ENCODE results near the gene MYO3B.

MYO3B gene

DNA sequence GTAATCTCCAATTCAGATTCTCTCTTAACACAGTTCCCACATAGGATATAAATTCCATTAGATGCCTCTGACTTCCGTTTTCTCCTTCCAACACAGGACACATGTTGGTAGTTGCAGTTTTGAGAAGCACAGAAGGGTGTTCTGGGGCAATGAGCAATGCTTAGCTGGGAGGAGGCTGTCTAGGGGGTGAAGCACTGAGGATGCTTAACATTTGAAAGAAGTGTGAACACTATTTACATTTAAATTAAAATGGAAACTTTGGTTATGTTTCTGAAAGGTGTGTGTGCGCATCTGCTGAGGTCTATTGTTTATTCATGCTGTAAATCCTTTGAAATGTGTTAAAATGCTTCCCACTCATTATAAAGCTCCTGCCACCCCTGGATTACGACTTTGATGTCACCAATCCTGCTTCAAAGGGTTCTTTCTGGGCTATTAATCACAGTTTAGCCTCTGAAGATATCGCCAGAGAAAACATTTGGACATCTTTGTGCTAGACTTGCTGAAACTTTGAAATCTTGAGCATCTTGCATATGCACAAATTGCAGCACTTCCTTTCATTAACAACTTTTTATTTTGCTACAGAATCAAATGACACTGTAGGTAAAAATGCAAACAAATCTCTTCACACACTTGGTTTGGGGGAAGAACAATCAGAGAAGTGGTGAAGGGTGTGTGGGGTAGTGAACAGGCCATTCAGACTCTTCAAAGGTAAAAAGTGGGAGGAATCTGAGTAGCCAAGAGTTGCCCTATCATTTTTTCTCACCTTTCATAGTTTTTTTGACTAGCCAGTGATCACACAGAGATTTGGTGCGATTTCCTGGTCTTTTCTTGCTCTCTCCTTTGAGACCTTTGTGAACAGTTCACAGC, 258.4 kb downstream of the MYO3B start:
- no peak for DNase-seq (ENCODE audit: low spot score)
- no peak for TF ChIP-seq CTCF (IDR thresholded peaks at IDR 0.05; ENCODE audit: borderline replicate concordance, control extremely low read depth, extremely low read depth, insufficient read depth, missing control alignments)
- in situ Hi-C loops (cut with MboI; ENCODE audit: low sequenced_read_pairs, unreplicated experiment): no loop called here

DNA sequence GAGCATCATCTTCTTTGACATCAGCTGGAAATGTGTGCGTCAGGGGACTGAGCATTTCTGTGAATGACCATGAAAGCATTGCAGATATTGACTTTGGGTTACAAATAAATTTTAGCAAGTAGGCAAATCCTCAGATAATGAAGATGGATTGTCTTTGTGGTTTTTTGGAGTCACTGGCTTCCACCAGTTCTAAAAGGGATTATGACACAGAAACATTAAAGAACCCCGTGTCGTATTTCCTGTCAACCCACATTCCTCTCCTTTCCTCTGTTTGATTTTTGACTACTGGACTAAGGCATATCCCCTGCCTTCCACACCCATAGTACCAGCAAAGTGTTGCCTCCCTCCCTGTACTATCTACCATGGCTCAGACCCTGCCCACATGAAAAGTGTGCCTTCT, 268.1 kb downstream of the MYO3B start:
- DNase-seq (ENCODE audit: low spot score): no peak
- no peak for TF ChIP-seq CTCF (IDR thresholded peaks at IDR 0.05; ENCODE audit: borderline replicate concordance, control extremely low read depth, extremely low read depth, insufficient read depth, missing control alignments)
- in situ Hi-C loops (cut with MboI; ENCODE audit: low sequenced_read_pairs, unreplicated experiment): no loop called here

GRCh38 chr2:170449034-170449433, 271.1 kb downstream of the MYO3B start:
- in situ Hi-C loops (cut with MboI; ENCODE audit: low sequenced_read_pairs, unreplicated experiment): no loop called here
- no peak for TF ChIP-seq CTCF (IDR thresholded peaks at IDR 0.05; ENCODE audit: borderline replicate concordance, control extremely low read depth, extremely low read depth, insufficient read depth, missing control alignments)
- no peak for DNase-seq (ENCODE audit: low spot score)

DNA sequence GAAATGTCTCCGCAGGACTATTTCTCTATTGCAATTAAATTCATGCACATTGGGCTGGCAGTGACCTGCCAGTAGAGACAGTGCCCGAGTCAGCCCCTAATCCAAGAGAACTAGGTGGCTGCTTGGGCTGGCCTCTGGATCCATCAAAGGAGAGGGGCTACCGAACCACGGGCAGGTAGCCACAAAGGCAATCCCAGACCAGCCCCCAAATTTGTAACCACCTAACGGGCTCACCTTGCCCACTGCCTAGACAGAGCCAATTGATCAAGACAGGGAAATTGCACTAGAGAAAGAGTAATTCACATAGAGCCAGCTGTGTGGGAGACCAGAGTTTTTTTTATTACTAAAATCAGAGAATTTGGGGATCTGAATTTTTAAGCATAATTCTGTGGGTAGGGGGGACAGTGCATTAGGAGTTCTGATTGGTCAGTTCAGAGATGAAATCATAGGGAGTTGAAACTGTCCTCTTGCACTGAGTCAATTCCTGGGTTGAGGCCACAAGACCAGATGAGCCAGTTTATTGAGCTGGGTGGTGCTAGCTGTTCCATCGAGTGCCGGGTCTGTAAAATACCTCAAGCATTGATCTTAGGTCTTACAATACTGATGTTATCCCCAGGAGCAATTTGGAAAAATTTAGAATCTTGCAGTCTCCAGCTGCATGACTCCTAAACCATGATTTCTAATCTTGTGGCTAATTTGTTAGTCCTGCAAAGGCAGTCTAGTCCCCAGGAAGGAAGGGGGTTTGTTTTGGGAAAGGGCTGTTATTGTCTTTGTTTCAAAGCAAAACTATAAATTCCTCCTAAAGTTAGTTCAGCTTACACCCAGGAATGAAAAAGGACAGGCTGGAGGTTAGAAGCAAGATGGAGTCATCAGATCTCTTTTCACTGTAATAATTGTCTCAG, 276.8 kb downstream of the MYO3B start:
- in situ Hi-C loops (cut with MboI; ENCODE audit: low sequenced_read_pairs, unreplicated experiment): no loop called here
- TF ChIP-seq CTCF (IDR thresholded peaks at IDR 0.05; ENCODE audit: borderline replicate concordance, control extremely low read depth, extremely low read depth, insufficient read depth, missing control alignments): no peak
- no peak for DNase-seq (ENCODE audit: low spot score)

GRCh38 chr2:170455617-170456426, 277.9 kb downstream of the MYO3B start:
- DNase-seq (ENCODE audit: low spot score): no peak
- no peak for TF ChIP-seq CTCF (IDR thresholded peaks at IDR 0.05; ENCODE audit: borderline replicate concordance, control extremely low read depth, extremely low read depth, insufficient read depth, missing control alignments)
- in situ Hi-C loops (cut with MboI; ENCODE audit: low sequenced_read_pairs, unreplicated experiment): no loop called here

DNA sequence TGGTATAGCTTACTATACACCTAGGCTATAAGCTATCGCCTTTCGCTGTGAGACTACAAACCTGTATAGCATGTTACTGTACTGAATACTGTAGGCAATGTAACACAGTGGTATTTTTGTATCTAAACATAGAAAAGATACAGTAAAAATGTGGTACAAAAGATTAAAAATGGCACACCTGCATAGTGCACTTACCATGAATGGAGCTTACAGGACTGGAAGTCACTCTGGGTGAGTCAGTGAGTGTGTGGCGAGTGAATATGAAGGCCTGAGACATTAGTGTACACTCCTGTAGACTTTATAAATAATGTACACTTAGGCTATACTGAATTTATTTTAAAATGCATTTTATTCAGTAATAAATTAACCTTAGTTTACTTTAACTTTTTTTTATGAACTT, 279.0 kb downstream of the MYO3B start:
- in situ Hi-C loops (cut with MboI; ENCODE audit: low sequenced_read_pairs, unreplicated experiment): no loop called here
- TF ChIP-seq CTCF (IDR thresholded peaks at IDR 0.05; ENCODE audit: borderline replicate concordance, control extremely low read depth, extremely low read depth, insufficient read depth, missing control alignments): no peak
- DNase-seq (ENCODE audit: low spot score): no peak
